GM19372 (cell line): Measurements from ENCODE around the gene CBLC.
"Not testable (repeated sequence)": the region's sequence is repeated elsewhere in the genome, so short reads cannot be mapped to it uniquely, and the experiment has no call there.

Experiments
- ATAC-seq: cut with Tn5 transposase; IDR thresholded peaks from one replicate; pipeline ENCODE4 v1.9.1; 2021; ENCODE audit warnings: mild to moderate bottlenecking, low read depth, moderate library complexity; ENCODE audit not compliant: unreplicated experiment

The CBLC gene

DNA sequence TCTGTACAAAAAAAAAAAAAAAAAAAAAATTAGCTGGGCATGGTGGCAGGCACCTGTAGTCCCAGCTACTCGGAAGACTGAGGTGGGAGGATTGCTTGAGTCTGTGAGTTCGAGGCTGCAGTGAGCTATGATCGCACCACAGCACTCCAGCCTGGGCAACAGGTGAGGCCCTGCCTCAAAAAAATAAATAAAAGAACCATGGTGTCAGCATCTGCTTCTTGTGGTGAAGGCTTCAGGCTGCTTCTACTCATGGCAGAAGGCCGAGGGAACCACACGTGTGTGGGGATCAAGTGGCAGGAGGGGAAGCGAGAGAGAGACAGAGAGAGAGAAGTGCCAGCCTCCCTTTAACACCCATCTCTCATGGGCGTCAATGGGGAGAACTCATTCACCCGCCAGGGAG lies 15.7 kb upstream of the CBLC start:
- ATAC-seq: no peak

- ATAC-seq: no peak
These were observed 12.4 kb upstream of the CBLC start for GRCh38 chr19:44765033-44765948.

DNA sequence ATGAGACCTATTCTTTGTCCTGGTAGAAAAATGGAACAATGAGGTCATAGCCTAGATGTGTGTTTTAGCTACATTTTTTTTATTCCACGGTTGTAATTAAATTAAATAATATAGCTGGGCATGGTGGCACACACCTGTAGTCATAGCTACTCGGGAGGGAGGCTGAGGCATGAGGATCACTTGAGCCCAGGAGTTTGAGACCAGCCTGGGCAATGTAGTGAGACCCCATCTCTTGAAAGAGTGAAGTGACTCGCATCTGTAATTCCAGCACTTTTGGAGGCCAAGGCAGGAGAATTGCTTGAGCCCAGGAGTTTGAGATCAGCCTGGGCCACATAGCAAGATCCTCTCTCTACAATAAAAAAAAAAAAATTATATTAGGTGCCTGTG lies 11.7 kb upstream of the CBLC start:
- ATAC-seq: no peak

- no peak for ATAC-seq
These were observed 10.2 kb upstream of the CBLC start for GRCh38 chr19:44767295-44768180.

DNA sequence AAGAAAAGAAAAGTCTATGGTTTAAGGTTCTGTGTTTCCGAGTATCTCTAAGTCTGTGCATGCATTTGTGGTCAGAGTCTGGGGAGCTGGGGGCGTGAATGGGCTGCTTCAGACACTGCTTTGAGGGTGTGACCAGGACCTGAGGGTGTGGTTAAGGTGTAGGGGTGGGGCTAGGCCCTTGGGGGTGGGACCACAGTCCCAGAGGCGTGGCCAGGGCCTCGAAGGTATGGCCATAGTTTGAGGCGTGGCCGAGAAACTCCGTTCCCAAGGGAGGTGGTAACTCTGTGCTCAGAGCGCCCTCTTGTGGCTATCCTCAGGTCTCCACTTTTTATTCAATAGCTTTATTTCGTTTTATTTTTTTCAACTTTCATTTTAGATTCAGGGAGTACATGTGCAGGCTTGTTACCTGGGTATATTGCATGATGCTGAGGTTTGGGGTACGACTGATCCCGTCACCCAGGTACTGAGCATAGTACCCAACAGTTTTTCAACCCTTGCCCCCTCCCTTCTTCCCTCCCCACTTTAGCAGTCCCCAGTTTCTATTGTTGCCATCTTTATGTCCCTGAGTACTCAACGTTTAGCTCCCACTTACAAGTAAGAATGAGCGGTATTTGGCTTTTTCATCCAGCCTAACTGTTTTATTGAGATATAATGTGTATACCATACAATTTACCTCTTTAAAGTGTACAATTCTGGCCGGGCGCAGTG lies 7.0 kb upstream of the CBLC start:
- ATAC-seq: peak; percentile 98

DNA sequence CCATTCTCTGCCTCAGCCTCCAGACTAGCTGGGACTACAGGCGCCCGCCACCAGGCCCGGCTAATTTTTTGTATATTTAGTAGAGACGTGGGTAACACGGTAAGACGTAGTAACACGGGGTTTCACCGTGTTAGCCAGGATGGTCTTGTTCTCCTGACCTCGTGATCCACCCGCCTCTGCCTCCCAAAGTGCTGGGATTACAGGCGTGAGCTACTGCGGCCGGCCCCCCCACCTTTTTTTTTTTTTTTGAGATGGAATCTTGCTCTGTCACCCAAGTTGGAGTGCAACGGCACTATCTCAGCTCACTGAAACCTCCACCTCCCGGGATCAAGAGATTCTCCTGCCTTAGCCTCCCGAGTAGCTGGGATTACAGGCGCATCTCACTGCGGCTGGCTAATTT lies 5.5 kb upstream of the CBLC start:
- not testable (repeated sequence) for ATAC-seq

DNA sequence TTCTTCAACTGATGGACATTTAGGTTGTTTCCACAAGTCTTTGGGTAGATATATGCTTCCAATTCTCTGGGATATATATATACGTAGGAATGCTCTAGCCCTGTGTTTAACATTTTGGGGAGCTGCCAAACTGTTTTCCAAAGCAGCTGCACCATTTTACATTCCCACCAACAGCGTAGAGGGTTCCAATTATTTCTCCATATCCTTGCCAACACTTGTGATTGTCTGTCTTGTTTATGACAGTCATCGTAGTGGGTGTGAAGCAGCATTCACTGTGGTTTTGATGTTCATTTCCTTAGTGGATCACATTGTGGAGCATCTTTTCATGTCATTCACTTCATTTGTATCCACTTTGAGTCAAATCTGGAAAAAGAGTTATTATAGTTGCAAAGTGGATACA lies 4.7 kb upstream of the CBLC start:
- no peak for ATAC-seq

DNA sequence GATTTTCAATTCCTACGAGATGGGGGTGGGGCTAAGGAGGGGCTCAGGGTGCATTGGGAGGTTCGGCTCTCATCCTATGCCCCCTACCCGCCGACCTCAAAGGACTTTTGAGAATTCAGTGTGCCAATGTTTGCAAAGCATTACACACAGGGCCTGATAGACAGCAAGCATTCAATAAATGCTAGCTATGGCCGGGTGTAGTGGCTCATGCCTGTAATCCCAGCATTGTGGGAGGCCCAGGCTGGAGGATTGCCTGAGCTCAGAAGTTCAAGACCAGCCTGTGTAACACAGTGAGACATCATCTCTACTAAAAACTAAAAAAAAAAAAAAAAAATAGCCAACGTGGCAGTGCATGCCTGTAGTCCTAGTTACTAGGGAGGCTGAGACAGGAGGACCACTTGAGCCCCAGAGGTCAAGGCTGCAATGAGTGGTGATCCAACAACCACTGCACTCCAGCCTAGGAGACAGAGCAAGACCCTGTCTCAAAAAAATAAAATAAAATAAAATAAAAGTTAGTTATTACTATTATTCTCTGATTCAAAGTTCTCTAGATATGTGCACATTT lies 1.9 kb upstream of the CBLC start:
- no peak for ATAC-seq

GRCh38 chr19:44776402-44777096 lies 1.1 kb upstream of the CBLC start:
- ATAC-seq: no peak

- no peak for ATAC-seq
These were observed 1.5 kb downstream of the CBLC start for GRCh38 chr19:44779150-44779549.

DNA sequence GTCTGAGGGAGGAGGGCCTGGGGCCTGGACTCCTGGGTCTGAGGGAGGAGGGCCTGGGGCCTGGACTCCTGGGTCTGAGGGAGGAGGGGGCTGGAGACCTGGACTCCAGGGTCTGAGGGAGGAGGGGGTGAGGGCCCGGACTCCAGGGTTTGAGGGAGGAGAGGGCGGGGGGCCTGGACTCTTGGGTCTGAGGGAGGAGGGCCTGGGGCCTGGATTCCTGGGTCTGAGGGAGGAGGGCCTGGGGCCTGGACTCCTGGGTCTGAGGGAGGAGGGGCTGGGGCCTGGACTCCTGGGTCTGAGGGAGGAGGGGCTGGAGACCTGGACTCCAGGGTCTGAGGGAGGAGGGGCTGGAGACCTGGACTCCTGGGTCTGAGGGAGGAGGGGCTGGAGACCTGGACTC lies 4.0 kb downstream of the CBLC start:
- ATAC-seq: not testable (repeated sequence)

DNA sequence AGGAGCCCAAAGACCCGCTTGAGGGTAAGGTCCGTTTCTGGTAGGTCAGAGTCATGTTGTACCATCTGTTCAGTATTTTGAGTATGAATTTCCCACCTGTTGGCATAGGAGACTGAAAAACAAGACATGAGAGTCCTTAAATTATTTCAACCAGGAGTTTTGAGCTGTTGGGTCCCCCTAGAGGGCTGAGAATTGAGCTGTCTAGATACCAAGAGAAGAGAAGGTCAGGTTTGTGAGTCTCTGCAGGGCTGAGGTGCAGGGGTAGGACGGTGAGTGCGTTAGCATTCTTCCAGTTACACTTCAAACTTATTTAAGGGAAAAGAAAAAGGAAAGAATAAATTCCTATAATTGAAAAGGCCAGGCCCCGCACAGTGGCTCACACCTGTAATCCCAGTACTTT lies 5.0 kb downstream of the CBLC start:
- ATAC-seq: no peak

DNA sequence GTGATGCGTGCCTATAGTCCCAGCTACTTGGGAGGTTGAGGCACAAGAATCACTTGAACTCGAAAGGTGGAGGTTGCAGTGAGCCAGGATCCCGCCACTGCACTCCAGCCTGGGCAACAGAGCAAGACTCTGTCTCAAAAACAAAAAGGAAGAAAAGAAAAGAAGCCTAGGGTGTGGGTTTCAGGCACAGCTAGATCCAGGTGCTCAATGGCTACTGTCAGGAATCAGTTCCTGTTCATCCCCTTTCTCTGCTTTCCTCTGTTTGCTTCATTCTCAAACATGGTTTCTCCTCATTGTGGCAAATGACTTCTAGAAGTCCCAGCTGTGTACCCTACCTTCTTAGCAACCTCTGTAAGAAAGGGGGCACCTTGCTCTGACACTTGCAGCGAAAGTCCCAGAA lies 5.9 kb downstream of the CBLC start:
- ATAC-seq: no peak

- no peak for ATAC-seq
These were observed 7.6 kb downstream of the CBLC start for GRCh38 chr19:44785271-44785670.

DNA sequence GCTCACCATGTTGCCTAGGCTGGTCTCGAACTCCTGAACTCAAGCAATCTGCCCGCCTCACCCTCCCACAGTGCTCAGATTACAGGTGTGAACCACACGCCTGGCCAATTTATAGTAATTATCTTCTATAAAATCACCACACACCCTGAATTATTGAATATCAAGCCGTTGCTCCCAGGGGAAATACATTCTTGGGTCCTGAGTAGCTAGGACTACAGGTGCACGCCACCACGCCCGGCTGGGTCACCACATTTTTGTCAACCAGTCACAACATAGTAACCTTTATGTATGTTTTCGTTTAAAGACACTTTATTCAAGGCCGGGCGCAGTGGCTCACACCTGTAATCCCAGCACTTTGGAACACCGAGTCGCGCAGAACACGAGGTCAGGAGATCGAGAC lies 8.3 kb downstream of the CBLC start:
- no peak for ATAC-seq

DNA sequence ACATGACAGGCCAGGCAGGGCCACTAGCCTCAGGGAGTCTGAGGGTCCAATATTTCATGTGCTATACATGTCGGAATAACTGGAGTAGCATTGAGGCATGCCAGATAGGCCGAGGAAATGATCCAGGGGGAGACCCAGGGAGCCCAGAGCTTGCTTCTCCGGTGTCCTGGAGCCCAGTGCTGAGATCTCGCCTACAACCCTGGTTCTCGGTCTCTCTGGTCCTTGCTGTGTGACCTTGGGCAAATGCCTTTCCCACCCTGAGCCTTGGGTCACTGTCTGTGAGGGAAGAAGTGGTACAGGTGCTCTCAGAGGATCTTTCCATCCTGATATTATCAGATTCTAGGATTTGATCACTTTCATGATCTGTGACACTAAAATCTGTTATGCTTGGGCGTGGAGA lies 11.3 kb downstream of the CBLC start:
- ATAC-seq: no peak

DNA sequence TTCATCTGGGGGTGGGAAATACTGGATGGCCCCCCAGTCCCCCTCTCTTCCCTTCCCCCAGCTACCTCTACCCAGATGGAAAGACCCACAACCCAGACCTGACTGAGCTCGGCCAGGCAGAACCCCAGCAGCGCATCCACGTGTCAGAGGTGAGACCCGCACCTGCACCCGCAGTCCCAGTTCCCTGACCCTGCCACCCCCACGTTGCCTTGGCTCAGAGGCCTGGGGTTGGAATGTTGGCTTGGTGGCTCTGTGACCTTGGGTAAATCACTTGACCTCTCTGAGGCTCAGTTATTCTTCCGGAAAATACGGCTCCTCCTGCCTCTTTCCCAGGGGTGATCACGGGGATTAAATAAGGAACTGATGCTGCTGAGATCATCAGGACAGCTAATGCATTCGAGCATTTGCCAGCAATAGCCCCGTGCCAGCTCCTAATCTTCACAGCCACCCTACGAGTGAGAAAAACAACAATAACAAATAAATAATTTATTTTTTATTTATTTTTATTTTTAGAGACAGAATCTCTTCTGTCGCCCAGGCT lies 12.3 kb downstream of the CBLC start:
- ATAC-seq: no peak

DNA sequence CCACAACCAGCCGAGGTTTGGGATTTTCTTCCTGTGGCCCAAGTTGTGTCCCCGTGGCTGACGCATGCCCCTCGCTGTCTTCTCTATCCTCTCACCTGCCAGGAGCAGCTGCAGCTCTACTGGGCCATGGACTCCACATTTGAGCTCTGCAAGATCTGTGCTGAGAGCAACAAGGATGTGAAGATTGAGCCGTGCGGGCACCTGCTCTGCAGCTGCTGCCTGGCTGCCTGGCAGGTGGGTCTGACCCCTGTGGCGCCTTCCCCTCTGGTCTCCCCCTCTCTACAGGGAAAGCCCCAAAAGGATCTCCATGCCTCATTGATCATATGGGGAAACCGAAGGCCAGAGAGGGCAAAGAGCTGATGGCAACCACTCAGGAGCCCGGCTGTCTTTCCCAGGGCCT lies 14.6 kb downstream of the CBLC start:
- ATAC-seq: no peak

DNA sequence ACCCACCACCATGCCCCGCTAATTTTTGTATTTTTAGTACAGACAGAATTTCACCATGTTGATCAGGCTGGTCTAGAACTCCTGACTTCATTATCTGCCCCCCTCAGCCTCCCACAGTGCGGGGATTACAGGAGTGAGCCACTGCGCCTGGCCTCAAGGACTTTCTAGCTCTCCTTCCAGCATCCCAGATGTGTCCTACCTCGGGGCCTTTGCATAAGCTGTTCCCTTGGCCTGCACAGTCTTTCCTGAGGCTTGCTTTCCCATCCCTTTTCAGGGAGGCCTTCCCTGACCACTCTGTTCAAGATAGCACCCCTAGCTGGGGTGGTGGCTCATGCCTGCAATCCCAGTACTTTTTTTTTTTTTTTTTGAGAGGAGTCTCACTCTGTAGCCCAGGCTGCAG lies 16.9 kb downstream of the CBLC start:
- no peak for ATAC-seq
